ENCODE measurements around the gene MAN1C1. TPM values are rescaled to one million over a fixed set of nuclear protein-coding genes. Genes with fewer than 3 reads are reported as not detected.

MAN1C1 gene
- total RNA-seq, 1 donor from 2014 or later = 9.4 TPM

GRCh38 chr1:25694167-25695007 is 77.8 kb downstream of the MAN1C1 start:
- intact Hi-C loops (cut with micrococcal nuclease) = loop anchor here (5.0 kb wide), 1 partner anchor 38 kb away; no protein-coding TSS in a partner anchor

DNA sequence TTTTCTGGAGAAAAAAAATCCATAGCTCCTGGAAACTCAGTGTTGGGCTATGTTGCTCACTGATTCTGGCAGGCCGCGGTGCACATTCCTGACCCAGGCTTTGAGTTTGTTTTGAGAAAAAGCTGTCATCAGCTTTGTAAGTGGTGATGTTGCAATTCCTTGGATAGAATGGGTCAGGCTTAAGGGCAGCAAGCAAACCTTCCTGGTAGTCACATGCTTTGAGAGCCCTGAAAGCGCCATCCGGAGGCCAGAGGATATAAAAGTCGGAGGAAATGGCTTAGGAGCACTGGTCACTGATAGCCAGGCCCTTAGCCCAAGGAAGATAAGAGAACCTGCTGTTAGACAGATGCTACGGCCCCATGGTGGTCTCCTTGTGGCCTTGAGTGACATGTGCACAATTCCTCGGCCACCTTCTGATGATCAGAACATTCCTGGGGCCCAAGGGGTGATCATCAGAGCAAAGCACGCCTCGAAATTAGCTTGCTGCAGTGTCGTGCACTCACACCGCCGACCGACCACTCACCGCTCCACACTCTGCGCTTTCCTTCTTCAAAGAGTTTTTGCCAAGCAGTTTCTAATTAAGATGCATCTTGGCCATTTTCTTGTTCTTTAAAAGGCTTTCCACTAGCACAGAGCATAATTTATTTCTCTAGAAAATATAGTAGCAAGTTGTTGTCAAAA is 78.6 kb downstream of the MAN1C1 start:
- intact Hi-C loops (cut with micrococcal nuclease) = loop anchor here (5.0 kb wide), 1 partner anchor 37 kb away; no protein-coding TSS in a partner anchor

- intact Hi-C loops (cut with micrococcal nuclease) = loop anchor here (5.0 kb wide), 1 partner anchor 36 kb away; no protein-coding TSS in a partner anchor
These were observed 79.2 kb downstream of the MAN1C1 start for GRCh38 chr1:25695771-25696311.

- intact Hi-C loops (cut with micrococcal nuclease) = loop anchor here (5.0 kb wide), 1 partner anchor 36 kb away; no protein-coding TSS in a partner anchor
These were observed 80.1 kb downstream of the MAN1C1 start for GRCh38 chr1:25696643-25697042.

GRCh38 chr1:25697435-25698217 is 81.0 kb downstream of the MAN1C1 start:
- intact Hi-C loops (cut with micrococcal nuclease) = loop anchor here (5.0 kb wide), 1 partner anchor 35 kb away; no protein-coding TSS in a partner anchor

- intact Hi-C loops (cut with micrococcal nuclease) = loop anchor here (5.0 kb wide), 1 partner anchor 34 kb away; no protein-coding TSS in a partner anchor
These were observed 81.7 kb downstream of the MAN1C1 start for GRCh38 chr1:25698252-25698651.

GRCh38 chr1:25699059-25699458 is 82.5 kb downstream of the MAN1C1 start:
- intact Hi-C loops (cut with micrococcal nuclease) = loop anchor here (5.0 kb wide), 1 partner anchor 33 kb away; no protein-coding TSS in a partner anchor

DNA sequence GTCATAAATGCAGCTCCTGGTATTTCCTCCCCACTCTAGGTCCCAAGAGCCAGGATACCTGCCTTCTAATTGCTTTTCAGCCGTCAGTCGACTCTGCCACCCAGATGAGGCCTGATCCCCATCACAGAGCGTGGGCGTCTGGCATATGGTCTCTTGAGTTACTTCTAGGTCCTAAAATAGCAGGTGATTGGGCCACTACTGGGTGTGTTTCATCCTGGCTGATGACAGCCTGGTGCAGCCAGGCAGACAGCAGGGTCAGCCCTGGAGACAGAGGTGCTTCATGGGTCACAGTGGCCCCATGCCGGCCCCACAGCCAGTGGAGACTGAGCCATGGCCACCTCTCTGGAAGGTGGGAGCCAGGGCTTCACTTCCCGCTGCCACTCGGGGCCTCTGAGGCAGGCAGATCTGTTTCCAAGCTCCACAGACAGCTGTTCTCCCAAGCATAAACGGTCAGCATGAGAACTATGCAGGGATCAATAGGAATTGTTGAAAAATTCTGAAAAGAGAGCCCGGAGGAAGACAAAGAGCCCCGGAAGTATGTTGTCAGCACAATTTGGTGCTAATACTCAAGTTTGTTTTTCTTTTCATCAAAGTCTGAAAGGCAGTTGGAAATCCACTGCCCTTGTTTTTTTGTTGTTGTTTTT is 83.0 kb downstream of the MAN1C1 start:
- intact Hi-C loops (cut with micrococcal nuclease) = loop anchor here (5.0 kb wide), 2 partner anchors 33 to 98 kb away; no protein-coding TSS in a partner anchor

DNA sequence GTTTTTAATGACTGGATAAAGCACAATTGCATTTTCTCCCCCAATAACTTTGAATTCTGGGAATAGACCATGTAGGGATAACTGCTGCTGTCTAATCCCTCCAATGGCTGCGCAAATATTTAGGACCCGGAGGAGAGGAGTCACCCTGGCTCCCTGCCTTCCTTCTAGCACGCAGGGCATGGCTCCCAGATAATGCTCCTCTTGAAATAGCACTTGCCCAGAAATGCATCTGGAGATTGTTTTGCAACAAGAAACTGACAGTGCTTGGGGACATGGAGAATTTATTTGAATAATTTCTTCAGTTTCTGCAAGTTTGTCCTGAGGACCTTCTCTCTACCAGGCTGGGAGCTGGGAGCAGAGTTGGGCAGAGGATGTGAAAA is 83.5 kb downstream of the MAN1C1 start:
- intact Hi-C loops (cut with micrococcal nuclease) = loop anchor here (5.0 kb wide), 1 partner anchor 97 kb away; no protein-coding TSS in a partner anchor

GRCh38 chr1:25700626-25701025 is 84.0 kb downstream of the MAN1C1 start:
- intact Hi-C loops (cut with micrococcal nuclease) = loop anchor here (5.0 kb wide), 1 partner anchor 97 kb away; no protein-coding TSS in a partner anchor

GRCh38 chr1:25701030-25701785 is 84.6 kb downstream of the MAN1C1 start:
- intact Hi-C loops (cut with micrococcal nuclease) = loop anchor here (5.0 kb wide), 1 partner anchor 96 kb away; no protein-coding TSS in a partner anchor

DNA sequence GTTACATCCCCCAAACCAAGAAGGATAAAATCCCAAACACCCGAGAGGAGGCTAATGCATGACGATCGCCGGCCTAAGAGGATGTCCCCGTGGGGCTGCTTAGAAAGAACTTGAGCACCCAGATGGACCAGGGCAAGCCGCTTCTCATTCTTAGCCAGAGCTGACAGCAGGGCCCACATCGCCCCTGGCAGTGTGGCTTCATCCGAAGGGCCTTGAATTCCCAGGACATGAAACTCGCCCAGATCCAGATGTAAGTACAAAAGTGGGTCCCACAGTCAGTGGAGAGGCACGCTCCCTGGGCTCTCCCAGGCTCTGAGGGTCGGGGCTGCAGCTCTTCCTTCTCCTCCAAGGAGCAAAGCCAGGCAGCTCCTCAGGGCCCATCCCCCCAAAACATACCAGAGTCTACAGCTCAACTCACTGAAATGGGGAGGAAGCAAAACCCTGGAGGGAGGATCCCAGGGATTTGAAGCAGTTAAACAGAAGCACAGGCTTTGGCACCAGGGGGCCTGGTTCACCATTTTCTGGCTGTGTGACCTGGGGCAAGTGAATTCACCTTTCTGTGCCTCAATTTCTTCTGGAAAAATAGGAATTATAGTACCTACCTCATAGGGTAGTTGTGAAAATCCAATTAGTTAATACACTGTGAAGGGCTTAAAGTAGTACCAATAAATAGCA is 85.6 kb downstream of the MAN1C1 start:
- intact Hi-C loops (cut with micrococcal nuclease) = loop anchor here (5.0 kb wide), 1 partner anchor 95 kb away; no protein-coding TSS in a partner anchor

- intact Hi-C loops (cut with micrococcal nuclease) = loop anchor here (5.0 kb wide), 1 partner anchor 94 kb away; no protein-coding TSS in a partner anchor
These were observed 86.5 kb downstream of the MAN1C1 start for GRCh38 chr1:25703041-25703440.

DNA sequence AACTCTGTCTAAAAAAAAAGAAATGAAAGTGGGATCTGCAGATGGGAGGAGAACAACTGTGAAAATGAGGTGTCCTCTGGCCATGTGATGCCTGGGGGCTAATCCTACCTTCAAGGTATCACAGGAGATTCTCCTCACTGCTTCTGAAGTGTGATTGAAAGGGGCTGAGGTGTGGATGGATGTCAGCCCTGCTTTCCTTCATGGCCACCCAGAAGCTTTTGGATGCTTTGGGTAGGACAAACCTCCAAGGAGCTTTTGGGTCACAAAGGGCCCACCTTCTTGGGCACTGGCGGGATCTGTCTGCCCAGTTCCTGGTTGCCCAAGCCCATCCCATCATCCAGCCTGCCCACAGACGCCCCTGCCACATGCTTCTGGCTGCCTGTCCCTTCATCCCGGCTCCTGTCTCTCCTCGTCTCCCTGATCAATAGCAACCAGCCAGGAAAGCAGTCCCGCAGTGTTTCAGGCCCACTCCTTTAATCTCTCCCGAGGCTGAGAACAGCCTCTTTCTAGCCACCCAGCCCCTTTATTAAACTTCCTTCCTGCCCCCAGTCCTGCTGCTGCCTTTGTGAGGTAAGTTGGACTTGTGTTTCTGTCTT is 87.2 kb downstream of the MAN1C1 start:
- intact Hi-C loops (cut with micrococcal nuclease) = loop anchor here (5.0 kb wide), 1 partner anchor 94 kb away; no protein-coding TSS in a partner anchor

- intact Hi-C loops (cut with micrococcal nuclease) = loop anchor here (5.0 kb wide), 1 partner anchor 93 kb away; no protein-coding TSS in a partner anchor
These were observed 87.7 kb downstream of the MAN1C1 start for GRCh38 chr1:25704267-25704691.

GRCh38 chr1:25705699-25706098 is 89.1 kb downstream of the MAN1C1 start:
- intact Hi-C loops (cut with micrococcal nuclease) = no loop called here

DNA sequence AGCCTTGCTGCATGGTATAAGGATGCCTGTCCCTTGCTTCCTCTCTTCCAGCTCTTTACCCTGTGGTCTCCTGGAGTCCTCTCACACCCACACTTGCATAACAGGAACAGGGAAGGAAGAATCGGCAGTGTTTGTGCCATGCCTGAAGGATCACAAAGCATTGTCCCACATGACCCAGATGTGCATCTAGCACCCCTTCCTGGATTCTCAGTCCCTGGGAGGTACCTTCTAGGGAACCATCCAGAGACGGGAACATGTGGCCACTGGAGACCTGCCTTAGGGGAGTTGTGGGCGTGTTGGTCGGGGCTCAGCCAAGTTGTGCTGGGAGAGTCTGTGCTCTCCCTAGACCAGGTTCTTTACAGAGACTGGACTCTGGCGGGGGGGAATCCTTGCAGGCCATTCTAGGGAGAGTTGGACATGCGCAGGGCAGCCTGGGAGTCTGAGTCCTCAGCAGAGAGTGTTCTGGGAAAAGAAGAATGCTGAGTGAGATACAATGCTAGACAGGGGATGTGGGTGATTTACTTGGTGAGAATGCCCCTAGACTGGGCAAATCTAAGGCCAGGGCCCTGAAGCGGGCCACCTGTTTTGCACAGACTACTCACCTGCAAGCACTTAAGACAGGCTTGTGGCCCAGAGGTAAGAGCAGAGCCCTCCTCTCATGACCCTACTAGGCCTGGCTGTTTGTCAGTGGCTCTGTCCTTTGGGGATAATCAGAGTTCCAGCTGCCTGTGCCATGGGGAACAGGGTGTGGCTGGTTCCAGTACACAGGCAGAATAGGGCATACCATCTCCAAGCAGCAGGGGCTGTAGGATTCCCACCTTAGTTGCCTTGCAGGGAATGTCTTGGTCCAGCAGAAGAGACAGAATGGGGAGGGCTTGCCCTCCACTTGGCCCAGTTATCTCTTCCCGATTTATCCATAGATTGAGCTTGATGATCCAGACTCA is 89.8 kb downstream of the MAN1C1 start:
- intact Hi-C loops (cut with micrococcal nuclease) = no loop called here

Data from T-helper 1 cell treated with Interleukin-12 subunit alpha and Interleukin-12 subunit beta and Interleukin-4 antibody, amounts not matched to agents 30 ng/mL and 1 ng/mL, for 36 hours (primary cell).